BLaER1 treated with 17β-estradiol and CSF1 and Interleukin-3, amounts not matched to agents 10 nM and 100 nM (cell line): ENCODE data around the gene KCNH5.

ENCODE experiments used
- H3K27ac ChIP-seq, 11 experiments: shearing (Covaris generic); formaldehyde crosslinking; 2 replicates each; pipeline ENCODE4 v1.8.1; 2022
- H3K27me3 ChIP-seq, 11 experiments: shearing (Covaris generic); formaldehyde crosslinking; 2 replicates each; pipeline ENCODE4 v1.8.1; 2022
- H3K36me3 ChIP-seq, 11 experiments: shearing (Covaris generic); formaldehyde crosslinking; 2 replicates each; pipeline ENCODE4 v1.8.1; 2022
- H3K4me1 ChIP-seq, 10 experiments: shearing (Covaris generic); formaldehyde crosslinking; 2 replicates each; pipeline ENCODE4 v1.8.1; 2022
- H3K4me2 ChIP-seq, 11 experiments: shearing (Covaris generic); formaldehyde crosslinking; 2 replicates each; pipeline ENCODE4 v1.8.1; 2022
- H3K4me3 ChIP-seq, 10 experiments: shearing (Covaris generic); formaldehyde crosslinking; 2 replicates each; pipeline ENCODE4 v1.8.1; 2022
- H3K9ac ChIP-seq, 11 experiments: shearing (Covaris generic); formaldehyde crosslinking; 2 replicates each; pipeline ENCODE4 v1.8.1; 2022
- H3K9me3 ChIP-seq, 11 experiments: shearing (Covaris generic); formaldehyde crosslinking; replicated peaks in 1 of 11; 2 replicates each; pipeline ENCODE4 v1.8.1; 2022
- H4K20me1 ChIP-seq, 11 experiments: shearing (Covaris generic); formaldehyde crosslinking; 2 replicates each; pipeline ENCODE4 v1.8.1; 2022
- Cebpa-rat ChIP-seq, 11 experiments: shearing (Covaris generic); IDR thresholded peaks; 2 replicates each; pipeline ENCODE4 v1.8.1; 2022

Gene KCNH5

DNA sequence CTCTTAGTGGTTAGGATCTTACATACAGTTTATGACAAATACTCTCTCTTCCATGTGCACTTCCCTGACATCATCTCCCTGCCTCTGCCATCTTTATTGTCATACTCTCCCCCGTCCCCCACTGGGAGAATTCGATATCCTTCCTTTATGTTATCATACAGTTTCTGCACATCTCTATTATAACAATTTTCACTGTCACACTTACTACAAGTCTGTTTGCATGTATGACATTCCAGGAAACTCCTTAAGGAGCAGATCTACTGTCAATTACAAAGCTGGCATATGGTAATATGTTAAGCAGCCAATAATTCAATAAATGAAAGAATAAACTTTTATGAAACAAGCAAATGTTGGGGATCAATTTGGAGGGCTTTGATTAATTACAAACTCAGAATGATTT lies 91.1 kb downstream of the KCNH5 start:
- Histone ChIP-seq H3K4me2 (no peak overlapping the region), H3K36me3 (no peaks in the 10 kb centered on the region), H3K9ac (no peak overlapping the region), H3K27ac (no peak overlapping the region), H4K20me1 (no peaks in the 10 kb centered on the region), H3K27me3 (no peaks in the 10 kb centered on the region), H3K4me1 (peaks cover 0 to 6% (median 0%) of the 10 kb centered on the region in 10 experiments; a peak in 3 of 20 replicates), H3K4me3 (no peak overlapping the region), H3K9me3 (no peaks in the 10 kb centered on the region)
- no peak for TF ChIP-seq Cebpa-rat (IDR thresholded peaks at IDR 0.05)

DNA sequence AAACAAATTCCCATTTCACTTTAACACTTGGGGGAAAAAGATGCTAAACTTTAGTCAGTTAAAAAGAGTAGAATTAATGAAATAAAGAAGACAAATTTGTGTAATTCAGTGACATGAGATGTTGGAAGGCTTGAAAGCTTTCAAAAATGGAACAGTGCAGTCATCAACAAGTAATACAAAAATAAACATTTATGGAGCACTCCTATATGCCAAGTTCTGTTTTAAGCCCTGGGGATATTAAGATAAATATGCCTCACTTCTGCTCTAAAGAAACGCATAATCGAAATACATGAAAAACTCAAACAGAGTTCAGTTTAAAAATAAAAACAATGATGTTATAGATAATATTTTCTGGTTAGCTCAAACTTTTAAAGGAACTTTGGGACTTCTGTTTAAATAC lies 93.0 kb downstream of the KCNH5 start:
- TF ChIP-seq Cebpa-rat (IDR thresholded peaks at IDR 0.05): no peak
- Histone ChIP-seq H3K9me3 (no peaks in the 10 kb centered on the region), H3K4me1 (peaks cover 0 to 6% (median 0%) of the 10 kb centered on the region in 10 experiments; a peak in 3 of 20 replicates), H3K36me3 (no peaks in the 10 kb centered on the region), H3K27ac (no peak overlapping the region), H3K9ac (no peak overlapping the region), H3K27me3 (no peaks in the 10 kb centered on the region), H3K4me3 (no peak overlapping the region), H4K20me1 (no peaks in the 10 kb centered on the region), H3K4me2 (no peak overlapping the region)

DNA sequence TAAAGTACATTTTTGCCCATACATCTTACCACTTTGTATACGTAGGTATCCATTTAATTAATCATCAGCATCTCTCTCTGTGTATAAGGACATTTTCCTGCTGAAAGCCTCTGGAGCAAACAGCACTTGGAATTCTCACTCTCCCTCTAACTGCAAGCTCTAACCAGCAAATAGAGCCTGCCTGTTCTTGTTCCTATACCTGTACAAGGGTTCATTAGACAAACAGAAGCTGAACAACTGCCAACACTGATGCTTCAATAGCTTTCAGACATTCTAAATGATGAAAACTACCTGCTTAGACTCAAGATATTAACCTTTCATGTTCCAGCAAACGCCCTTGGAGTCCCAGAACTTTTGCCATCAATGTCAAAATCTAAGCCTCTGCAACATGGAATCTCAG lies 98.0 kb downstream of the KCNH5 start:
- Histone ChIP-seq H3K4me1 (peaks cover 0 to 6% (median 0%) of the 10 kb centered on the region in 10 experiments; a peak in 3 of 20 replicates), H3K36me3 (no peaks in the 10 kb centered on the region), H3K4me2 (no peak overlapping the region), H4K20me1 (no peaks in the 10 kb centered on the region), H3K27ac (no peak overlapping the region), H3K9me3 (no peaks in the 10 kb centered on the region), H3K9ac (no peak overlapping the region), H3K4me3 (no peak overlapping the region), H3K27me3 (no peaks in the 10 kb centered on the region)
- TF ChIP-seq Cebpa-rat (IDR thresholded peaks at IDR 0.05): no peak

DNA sequence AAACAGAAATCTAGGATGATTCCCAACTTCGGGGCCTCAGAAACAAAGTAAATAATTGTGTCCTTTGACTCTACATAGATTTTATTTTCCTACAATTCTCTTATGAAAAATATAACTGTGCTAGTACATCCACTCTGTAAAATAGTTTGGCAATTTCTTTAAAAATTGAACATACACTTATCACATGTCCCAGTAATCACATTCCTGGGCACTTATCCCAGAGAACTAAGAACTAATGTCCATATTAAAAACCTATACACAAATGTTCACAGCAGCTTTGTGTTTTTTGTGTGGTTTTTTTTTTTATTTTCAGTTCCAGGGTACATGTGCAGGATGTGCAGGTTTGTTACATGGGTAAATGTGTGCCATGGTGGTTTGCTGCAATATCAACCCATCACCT lies 99.0 kb downstream of the KCNH5 start:
- no peak overlapping the region for H3K4me2 ChIP-seq
- H3K27me3 ChIP-seq: no peaks in the 10 kb centered on the region
- H3K27ac ChIP-seq: no peak overlapping the region
- H3K4me1 ChIP-seq: peaks cover 0 to 6% (median 0%) of the 10 kb centered on the region in 10 experiments; a peak in 3 of 20 replicates
- H3K9ac ChIP-seq: no peak overlapping the region
- no peaks in the 10 kb centered on the region for H4K20me1 ChIP-seq
- H3K4me3 ChIP-seq: no peak overlapping the region
- H3K36me3 ChIP-seq: no peaks in the 10 kb centered on the region
- no peaks in the 10 kb centered on the region for H3K9me3 ChIP-seq
- no peak for TF ChIP-seq Cebpa-rat (IDR thresholded peaks at IDR 0.05)

DNA sequence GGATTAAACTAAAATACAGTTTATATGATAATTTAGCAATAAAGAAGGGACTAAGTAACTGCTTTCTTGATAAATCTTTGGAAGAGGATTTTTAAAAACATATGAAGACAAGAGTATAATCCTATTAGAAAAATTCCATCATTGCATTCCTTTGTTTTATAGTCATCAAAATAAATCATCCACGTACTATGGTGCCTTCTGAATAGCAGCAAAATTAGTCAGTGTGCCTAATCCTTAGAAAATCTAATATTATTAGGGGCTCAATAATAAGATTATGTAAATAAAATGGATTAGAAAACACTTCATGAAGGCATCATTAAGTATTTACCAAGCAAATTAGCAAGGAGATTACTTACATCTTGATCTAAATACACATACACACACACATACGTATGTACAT lies 102.1 kb downstream of the KCNH5 start:
- no peaks in the 10 kb centered on the region for H3K36me3 ChIP-seq
- H3K27ac ChIP-seq: no peak overlapping the region
- no peaks in the 10 kb centered on the region for H4K20me1 ChIP-seq
- H3K4me1 ChIP-seq: peaks cover 0 to 8% (median 0%) of the 10 kb centered on the region in 10 experiments; a peak in 2 of 20 replicates
- no peak overlapping the region for H3K4me2 ChIP-seq
- no peaks in the 10 kb centered on the region for H3K9me3 ChIP-seq
- no peak for TF ChIP-seq Cebpa-rat (IDR thresholded peaks at IDR 0.05)
- no peak overlapping the region for H3K9ac ChIP-seq
- no peaks in the 10 kb centered on the region for H3K27me3 ChIP-seq
- H3K4me3 ChIP-seq: no peak overlapping the region

DNA sequence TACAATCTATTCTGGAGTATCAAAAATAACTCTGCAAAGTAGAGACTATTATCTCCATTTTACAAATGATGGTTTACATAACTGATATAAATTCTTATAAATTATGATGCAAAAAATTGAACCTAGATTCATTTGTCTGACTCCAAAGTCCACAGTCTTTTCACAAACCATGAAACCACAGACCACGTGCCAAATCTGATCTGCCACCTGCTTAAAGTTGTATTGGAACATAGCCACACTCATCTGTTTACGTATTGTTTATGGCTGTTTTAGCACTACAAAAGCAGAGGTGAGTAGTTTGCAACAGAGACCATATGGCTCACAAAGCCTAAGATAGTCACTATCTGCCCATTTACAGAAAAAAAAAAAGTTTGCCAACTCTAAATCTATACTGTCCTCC lies 105.3 kb downstream of the KCNH5 start:
- H3K27me3 ChIP-seq: no peaks in the 10 kb centered on the region
- H3K4me3 ChIP-seq: no peak overlapping the region
- no peak for TF ChIP-seq Cebpa-rat (IDR thresholded peaks at IDR 0.05)
- H3K36me3 ChIP-seq: no peaks in the 10 kb centered on the region
- no peaks in the 10 kb centered on the region for H3K9me3 ChIP-seq
- H3K27ac ChIP-seq: no peak overlapping the region
- H3K9ac ChIP-seq: no peak overlapping the region
- peaks cover 0 to 8% (median 0%) of the 10 kb centered on the region in 10 experiments; a peak in 2 of 20 replicates for H3K4me1 ChIP-seq
- H3K4me2 ChIP-seq: 0 out of 22 replicates have a peak overlapping the region, but pooled peaks of 1 of the 11 experiments have one; percentile 21
- H4K20me1 ChIP-seq: no peaks in the 10 kb centered on the region

DNA sequence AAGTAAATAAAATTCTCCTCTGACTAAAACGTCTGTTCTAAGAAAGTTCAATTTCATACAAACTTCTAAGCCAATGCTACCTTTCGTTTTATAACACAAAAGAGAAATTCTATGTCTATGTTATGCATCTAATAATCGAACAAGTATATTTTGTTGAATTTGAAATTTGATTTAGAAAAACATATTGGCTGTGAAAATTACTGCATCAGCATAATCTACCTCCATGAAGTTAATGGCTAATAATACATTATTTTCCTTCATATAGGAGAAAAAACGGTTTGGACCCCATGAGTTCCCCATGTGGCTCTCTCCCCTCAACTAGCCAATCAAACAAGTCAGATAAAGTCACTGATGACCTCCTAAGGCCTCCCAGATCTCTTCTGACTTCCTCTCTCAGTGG lies 106.5 kb downstream of the KCNH5 start:
- Histone ChIP-seq H3K4me1 (peaks cover 0 to 8% (median 0%) of the 10 kb centered on the region in 10 experiments; a peak in 2 of 20 replicates), H4K20me1 (no peaks in the 10 kb centered on the region), H3K9me3 (no peaks in the 10 kb centered on the region), H3K4me2 (no peak overlapping the region), H3K27me3 (no peaks in the 10 kb centered on the region), H3K9ac (no peak overlapping the region), H3K36me3 (no peaks in the 10 kb centered on the region), H3K4me3 (no peak overlapping the region), H3K27ac (no peak overlapping the region)
- no peak for TF ChIP-seq Cebpa-rat (IDR thresholded peaks at IDR 0.05)

DNA sequence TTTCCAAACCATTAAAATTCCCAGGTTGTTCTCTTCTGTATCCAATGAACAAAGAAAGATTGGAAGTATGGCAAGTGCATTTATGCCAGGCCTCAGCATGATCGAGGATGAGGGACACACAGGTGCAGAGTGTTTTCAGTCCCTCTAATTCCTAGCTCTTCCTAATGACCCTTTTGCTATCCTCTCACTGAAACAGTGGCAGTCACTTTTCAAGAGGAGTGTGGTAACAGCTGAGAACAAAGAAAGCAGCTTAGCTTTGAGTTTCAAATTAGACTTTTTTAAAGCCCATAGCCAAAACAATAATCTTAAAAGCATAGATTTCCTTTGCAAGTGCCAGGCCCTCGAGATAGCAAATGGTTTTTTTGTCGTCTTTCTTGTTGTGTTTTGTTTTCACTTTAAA lies 110.8 kb downstream of the KCNH5 start:
- Histone ChIP-seq H3K4me3 (no peak overlapping the region), H3K9ac (no peak overlapping the region), H3K9me3 (no peaks in the 10 kb centered on the region), H3K4me1 (no peaks in the 10 kb centered on the region), H3K36me3 (no peaks in the 10 kb centered on the region), H3K4me2 (no peak overlapping the region), H3K27me3 (no peaks in the 10 kb centered on the region), H4K20me1 (no peaks in the 10 kb centered on the region), H3K27ac (no peak overlapping the region)
- TF ChIP-seq Cebpa-rat (IDR thresholded peaks at IDR 0.05): no peak

DNA sequence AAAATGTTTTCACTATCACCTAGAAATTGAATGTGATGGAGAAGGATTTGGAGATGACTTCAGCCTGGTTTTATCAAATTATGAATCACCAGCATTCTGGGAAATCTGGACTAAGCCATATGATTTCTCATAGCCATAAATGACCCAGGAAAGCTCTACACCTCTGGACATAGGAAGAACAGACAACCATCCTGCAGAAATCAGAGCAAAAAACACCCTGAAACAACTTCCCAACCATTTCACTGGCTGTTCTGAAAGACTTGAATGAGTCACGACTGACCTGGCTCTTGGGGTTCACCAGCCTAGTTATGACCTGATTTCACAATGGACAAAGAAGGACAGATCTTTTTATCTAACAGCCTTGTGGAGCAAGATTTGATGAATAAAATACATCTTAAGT lies 123.8 kb downstream of the KCNH5 start:
- Histone ChIP-seq H3K27ac (no peak overlapping the region), H3K27me3 (no peaks in the 10 kb centered on the region), H3K4me3 (no peak overlapping the region), H3K4me2 (no peak overlapping the region), H4K20me1 (no peaks in the 10 kb centered on the region), H3K9me3 (no peaks in the 10 kb centered on the region), H3K9ac (no peak overlapping the region), H3K36me3 (no peaks in the 10 kb centered on the region), H3K4me1 (no peaks in the 10 kb centered on the region)
- no peak for TF ChIP-seq Cebpa-rat (IDR thresholded peaks at IDR 0.05)

DNA sequence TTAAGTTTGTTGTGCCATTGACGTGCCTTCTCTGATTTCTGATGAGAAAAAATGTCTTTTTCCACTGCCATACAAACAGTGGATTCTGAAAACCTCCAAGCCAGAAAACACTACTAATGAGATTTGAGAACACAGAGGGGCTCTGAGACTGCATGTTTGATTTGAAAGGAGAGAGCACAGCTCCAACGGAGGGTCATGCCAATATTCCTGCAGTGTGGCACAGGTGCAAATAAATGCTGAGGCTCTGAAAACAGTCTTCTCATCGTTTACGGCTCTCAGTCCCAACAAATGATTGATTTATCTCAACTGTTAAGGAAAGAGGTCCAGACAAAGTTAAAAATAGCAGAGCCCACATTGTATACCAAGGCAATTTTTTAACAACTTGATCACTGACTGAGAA lies 128.7 kb downstream of the KCNH5 start:
- H3K4me3 ChIP-seq: no peak overlapping the region
- no peak for TF ChIP-seq Cebpa-rat (IDR thresholded peaks at IDR 0.05)
- H3K4me2 ChIP-seq: no peak overlapping the region
- no peak overlapping the region for H3K9ac ChIP-seq
- H4K20me1 ChIP-seq: no peaks in the 10 kb centered on the region
- no peaks in the 10 kb centered on the region for H3K27me3 ChIP-seq
- H3K36me3 ChIP-seq: no peaks in the 10 kb centered on the region
- H3K4me1 ChIP-seq: no peaks in the 10 kb centered on the region
- H3K9me3 ChIP-seq: no peaks in the 10 kb centered on the region
- H3K27ac ChIP-seq: no peak overlapping the region
